ENCODE results near the gene AOC1.

DNA sequence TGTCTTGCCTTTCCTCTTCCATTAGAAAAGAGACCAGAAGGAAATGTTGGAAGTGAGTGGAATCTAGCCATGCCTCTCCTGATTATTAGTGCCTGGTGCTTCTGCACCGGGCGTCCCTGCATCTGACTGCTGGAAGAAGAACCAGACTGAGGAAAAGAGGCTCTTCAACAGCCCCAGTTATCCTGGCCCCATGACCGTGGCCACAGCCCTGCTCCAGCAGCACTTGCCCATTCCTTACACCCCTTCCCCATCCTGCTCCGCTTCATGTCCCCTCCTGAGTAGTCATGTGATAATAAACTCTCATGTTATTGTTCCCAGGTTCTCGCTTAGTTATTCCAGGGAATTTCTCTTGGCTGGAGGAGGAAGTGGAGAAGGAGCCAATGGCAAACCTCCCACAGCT is 47.5 kb upstream of the AOC1 start:
- TF ChIP-seq EZH2 (IDR thresholded peaks at IDR 0.05) (no peak), POLR2AphosphoS5 (IDR thresholded peaks at IDR 0.05; ENCODE audit: borderline replicate concordance, low read depth, low read length) (no peak)

Measured in SK-N-MC (cell line).